ENCODE results near the gene CACNA2D3.

CACNA2D3 gene

GRCh38 chr3:54874816-54875556, 752.6 kb downstream of the CACNA2D3 start:
- Histone ChIP-seq H3K36me3 (ENCODE audit: control insufficient read depth, insufficient read depth, low read length) (no peaks in the 10 kb centered on the region), H3K9me3 (ENCODE audit: control insufficient read depth, insufficient read depth, low read length) (no peaks in the 10 kb centered on the region), H3K4me3 (ENCODE audit: low read depth, low read length) (no peak overlapping the region), H3K9ac (ENCODE audit: low read depth, low read length) (no peak overlapping the region), H3K27ac (ENCODE audit: low read depth, low read length) (no peak overlapping the region), H3K27me3 (ENCODE audit: control insufficient read depth, insufficient read depth, low read length) (no peaks in the 10 kb centered on the region), H3K4me1 (ENCODE audit: control insufficient read depth, insufficient read depth, low read length) (peaks cover 15% of the 10 kb centered on the region)

- no peaks in the 10 kb centered on the region for H3K36me3 ChIP-seq (ENCODE audit: control insufficient read depth, insufficient read depth, low read length)
- H3K27ac ChIP-seq (ENCODE audit: low read depth, low read length): no peak overlapping the region
- no peaks in the 10 kb centered on the region for H3K9me3 ChIP-seq (ENCODE audit: control insufficient read depth, insufficient read depth, low read length)
- H3K4me3 ChIP-seq (ENCODE audit: low read depth, low read length): no peak overlapping the region
- H3K9ac ChIP-seq (ENCODE audit: low read depth, low read length): no peak overlapping the region
- H3K4me1 ChIP-seq (ENCODE audit: control insufficient read depth, insufficient read depth, low read length): peaks cover 15% of the 10 kb centered on the region
- H3K27me3 ChIP-seq (ENCODE audit: control insufficient read depth, insufficient read depth, low read length): no peaks in the 10 kb centered on the region
Measured at GRCh38 chr3:54875596-54876268, 753.4 kb downstream of the CACNA2D3 start.

- Histone ChIP-seq H3K27ac (ENCODE audit: low read depth, low read length) (no peak overlapping the region), H3K4me1 (ENCODE audit: control insufficient read depth, insufficient read depth, low read length) (peaks cover 15% of the 10 kb centered on the region), H3K4me3 (ENCODE audit: low read depth, low read length) (no peak overlapping the region), H3K9ac (ENCODE audit: low read depth, low read length) (no peak overlapping the region), H3K27me3 (ENCODE audit: control insufficient read depth, insufficient read depth, low read length) (no peaks in the 10 kb centered on the region), H3K9me3 (ENCODE audit: control insufficient read depth, insufficient read depth, low read length) (no peaks in the 10 kb centered on the region), H3K36me3 (ENCODE audit: control insufficient read depth, insufficient read depth, low read length) (no peaks in the 10 kb centered on the region)
Measured at GRCh38 chr3:54876694-54877093, 754.3 kb downstream of the CACNA2D3 start.

GRCh38 chr3:54877730-54878129, 755.4 kb downstream of the CACNA2D3 start:
- H3K36me3 ChIP-seq (ENCODE audit: control insufficient read depth, insufficient read depth, low read length): no peaks in the 10 kb centered on the region
- H3K27me3 ChIP-seq (ENCODE audit: control insufficient read depth, insufficient read depth, low read length): no peaks in the 10 kb centered on the region
- no peak overlapping the region for H3K9ac ChIP-seq (ENCODE audit: low read depth, low read length)
- no peak overlapping the region for H3K27ac ChIP-seq (ENCODE audit: low read depth, low read length)
- peaks cover 12% of the 10 kb centered on the region for H3K4me1 ChIP-seq (ENCODE audit: control insufficient read depth, insufficient read depth, low read length)
- no peaks in the 10 kb centered on the region for H3K9me3 ChIP-seq (ENCODE audit: control insufficient read depth, insufficient read depth, low read length)
- no peak overlapping the region for H3K4me3 ChIP-seq (ENCODE audit: low read depth, low read length)

GRCh38 chr3:54878145-54878544, 755.8 kb downstream of the CACNA2D3 start:
- H3K27me3 ChIP-seq (ENCODE audit: control insufficient read depth, insufficient read depth, low read length): no peaks in the 10 kb centered on the region
- H3K4me3 ChIP-seq (ENCODE audit: low read depth, low read length): no peak overlapping the region
- no peaks in the 10 kb centered on the region for H3K36me3 ChIP-seq (ENCODE audit: control insufficient read depth, insufficient read depth, low read length)
- no peak overlapping the region for H3K27ac ChIP-seq (ENCODE audit: low read depth, low read length)
- no peak overlapping the region for H3K9ac ChIP-seq (ENCODE audit: low read depth, low read length)
- peaks cover 8% of the 10 kb centered on the region for H3K4me1 ChIP-seq (ENCODE audit: control insufficient read depth, insufficient read depth, low read length)
- H3K9me3 ChIP-seq (ENCODE audit: control insufficient read depth, insufficient read depth, low read length): no peaks in the 10 kb centered on the region

GRCh38 chr3:54882129-54882833, 759.9 kb downstream of the CACNA2D3 start:
- Histone ChIP-seq H3K4me1 (ENCODE audit: control insufficient read depth, insufficient read depth, low read length) (0 out of 2 replicates have a peak, but pooled peaks cover 4% of the 10 kb centered on the region), H3K27ac (ENCODE audit: low read depth, low read length) (no peak overlapping the region), H3K4me3 (ENCODE audit: low read depth, low read length) (no peak overlapping the region), H3K9ac (ENCODE audit: low read depth, low read length) (no peak overlapping the region), H3K36me3 (ENCODE audit: control insufficient read depth, insufficient read depth, low read length) (no peaks in the 10 kb centered on the region), H3K27me3 (ENCODE audit: control insufficient read depth, insufficient read depth, low read length) (no peaks in the 10 kb centered on the region), H3K9me3 (ENCODE audit: control insufficient read depth, insufficient read depth, low read length) (no peaks in the 10 kb centered on the region)

- Histone ChIP-seq H3K27me3 (ENCODE audit: control insufficient read depth, insufficient read depth, low read length) (no peaks in the 10 kb centered on the region), H3K9ac (ENCODE audit: low read depth, low read length) (no peak overlapping the region), H3K9me3 (ENCODE audit: control insufficient read depth, insufficient read depth, low read length) (no peaks in the 10 kb centered on the region)
Measured at GRCh38 chr3:54888162-54888561, 765.8 kb downstream of the CACNA2D3 start.

GRCh38 chr3:54888873-54889272, 766.5 kb downstream of the CACNA2D3 start:
- H3K9ac ChIP-seq (ENCODE audit: low read depth, low read length): no peak overlapping the region
- H3K36me3 ChIP-seq (ENCODE audit: control insufficient read depth, insufficient read depth, low read length): no peaks in the 10 kb centered on the region
- H3K27ac ChIP-seq (ENCODE audit: low read depth, low read length): no peak overlapping the region
- H3K4me1 ChIP-seq (ENCODE audit: control insufficient read depth, insufficient read depth, low read length): peaks cover 13% of the 10 kb centered on the region; the same call in 1 of the 2 replicates
- H3K27me3 ChIP-seq (ENCODE audit: control insufficient read depth, insufficient read depth, low read length): no peaks in the 10 kb centered on the region
- no peak overlapping the region for H3K4me3 ChIP-seq (ENCODE audit: low read depth, low read length)
- H3K9me3 ChIP-seq (ENCODE audit: control insufficient read depth, insufficient read depth, low read length): no peaks in the 10 kb centered on the region

More at GRCh38 chr3:54888162-54888561, 765.8 kb downstream of the CACNA2D3 start:
- Histone ChIP-seq H3K4me1 (ENCODE audit: control insufficient read depth, insufficient read depth, low read length) (peaks cover 13% of the 10 kb centered on the region; the same call in 1 of the 2 replicates), H3K4me3 (ENCODE audit: low read depth, low read length) (no peak overlapping the region), H3K27ac (ENCODE audit: low read depth, low read length) (no peak overlapping the region), H3K36me3 (ENCODE audit: control insufficient read depth, insufficient read depth, low read length) (no peaks in the 10 kb centered on the region)

GRCh38 chr3:54889731-54890130, 767.4 kb downstream of the CACNA2D3 start:
- no peaks in the 10 kb centered on the region for H3K27me3 ChIP-seq (ENCODE audit: control insufficient read depth, insufficient read depth, low read length)
- H3K4me1 ChIP-seq (ENCODE audit: control insufficient read depth, insufficient read depth, low read length): peaks cover 13% of the 10 kb centered on the region; the same call in 1 of the 2 replicates
- H3K36me3 ChIP-seq (ENCODE audit: control insufficient read depth, insufficient read depth, low read length): no peaks in the 10 kb centered on the region; the same call in 1 of the 2 replicates
- H3K27ac ChIP-seq (ENCODE audit: low read depth, low read length): no peak overlapping the region
- H3K9me3 ChIP-seq (ENCODE audit: control insufficient read depth, insufficient read depth, low read length): no peaks in the 10 kb centered on the region
- no peak overlapping the region for H3K9ac ChIP-seq (ENCODE audit: low read depth, low read length)
- no peak overlapping the region for H3K4me3 ChIP-seq (ENCODE audit: low read depth, low read length)

GRCh38 chr3:54891540-54891897, 769.2 kb downstream of the CACNA2D3 start:
- Histone ChIP-seq H3K36me3 (ENCODE audit: control insufficient read depth, insufficient read depth, low read length) (no peaks in the 10 kb centered on the region; the same call in 1 of the 2 replicates), H3K9ac (ENCODE audit: low read depth, low read length) (no peak overlapping the region), H3K9me3 (ENCODE audit: control insufficient read depth, insufficient read depth, low read length) (no peaks in the 10 kb centered on the region), H3K27me3 (ENCODE audit: control insufficient read depth, insufficient read depth, low read length) (no peaks in the 10 kb centered on the region), H3K27ac (ENCODE audit: low read depth, low read length) (peak overlapping the region; percentile 35), H3K4me1 (ENCODE audit: control insufficient read depth, insufficient read depth, low read length) (peaks cover 13% of the 10 kb centered on the region; the same call in 1 of the 2 replicates), H3K4me3 (ENCODE audit: low read depth, low read length) (no peak overlapping the region)

GRCh38 chr3:54892168-54892567, 769.8 kb downstream of the CACNA2D3 start:
- Histone ChIP-seq H3K36me3 (ENCODE audit: control insufficient read depth, insufficient read depth, low read length) (no peaks in the 10 kb centered on the region; the same call in 1 of the 2 replicates), H3K27ac (ENCODE audit: low read depth, low read length) (peak overlapping the region; percentile 35), H3K4me3 (ENCODE audit: low read depth, low read length) (no peak overlapping the region), H3K9ac (ENCODE audit: low read depth, low read length) (no peak overlapping the region), H3K9me3 (ENCODE audit: control insufficient read depth, insufficient read depth, low read length) (no peaks in the 10 kb centered on the region), H3K27me3 (ENCODE audit: control insufficient read depth, insufficient read depth, low read length) (no peaks in the 10 kb centered on the region), H3K4me1 (ENCODE audit: control insufficient read depth, insufficient read depth, low read length) (peaks cover 13% of the 10 kb centered on the region; the same call in 1 of the 2 replicates)
